AG09309 (cell line): ENCODE measurements around the gene NUBPL.

Experiments
- DNase-seq: peaks from one replicate; pipeline ENCODE4 v3.0.0-alpha.2; 2010; ENCODE audit warnings: low read depth
- H3K4me3 ChIP-seq: 2 replicates; pipeline ENCODE4 v1.5.1; 2011; ENCODE audit warnings: mild to moderate bottlenecking, low read depth, low read length, moderate library complexity; ENCODE audit not compliant: control insufficient read depth
- TF ChIP-seq, protein P1 (sequence below): IDR thresholded peaks from 2 replicates; pipeline ENCODE4 v1.5.1; 2011; ENCODE audit warnings: mild to moderate bottlenecking, low read depth, low read length, inconsistent platforms; ENCODE audit not compliant: insufficient read depth, control insufficient read depth; ENCODE audit errors: missing control alignments

NUBPL gene

DNA sequence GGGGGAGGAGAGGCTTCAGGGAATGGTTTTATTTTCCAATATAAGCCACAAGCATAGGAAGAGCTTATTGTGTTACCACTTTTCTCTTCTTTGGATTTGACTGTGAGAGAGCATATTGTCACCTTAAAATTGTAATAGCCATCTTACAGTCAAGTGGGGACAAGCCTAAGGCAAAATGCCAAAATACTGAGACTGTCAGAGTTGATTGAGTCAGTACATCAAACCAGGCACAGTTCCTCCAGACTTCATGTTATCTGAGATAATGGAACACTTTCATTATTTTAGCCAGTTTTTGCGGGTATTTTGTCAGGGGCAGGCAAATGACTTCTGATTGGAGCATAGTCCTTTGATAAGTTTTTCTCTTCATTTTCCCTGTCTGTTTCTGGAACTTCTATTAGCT is 19.5 kb upstream of the NUBPL start:
- DNase-seq: no peak
- H3K4me3 ChIP-seq: no peak overlapping the region
- TF ChIP-seq, protein P1, sequence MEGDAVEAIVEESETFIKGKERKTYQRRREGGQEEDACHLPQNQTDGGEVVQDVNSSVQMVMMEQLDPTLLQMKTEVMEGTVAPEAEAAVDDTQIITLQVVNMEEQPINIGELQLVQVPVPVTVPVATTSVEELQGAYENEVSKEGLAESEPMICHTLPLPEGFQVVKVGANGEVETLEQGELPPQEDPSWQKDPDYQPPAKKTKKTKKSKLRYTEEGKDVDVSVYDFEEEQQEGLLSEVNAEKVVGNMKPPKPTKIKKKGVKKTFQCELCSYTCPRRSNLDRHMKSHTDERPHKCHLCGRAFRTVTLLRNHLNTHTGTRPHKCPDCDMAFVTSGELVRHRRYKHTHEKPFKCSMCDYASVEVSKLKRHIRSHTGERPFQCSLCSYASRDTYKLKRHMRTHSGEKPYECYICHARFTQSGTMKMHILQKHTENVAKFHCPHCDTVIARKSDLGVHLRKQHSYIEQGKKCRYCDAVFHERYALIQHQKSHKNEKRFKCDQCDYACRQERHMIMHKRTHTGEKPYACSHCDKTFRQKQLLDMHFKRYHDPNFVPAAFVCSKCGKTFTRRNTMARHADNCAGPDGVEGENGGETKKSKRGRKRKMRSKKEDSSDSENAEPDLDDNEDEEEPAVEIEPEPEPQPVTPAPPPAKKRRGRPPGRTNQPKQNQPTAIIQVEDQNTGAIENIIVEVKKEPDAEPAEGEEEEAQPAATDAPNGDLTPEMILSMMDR: no peak

DNA sequence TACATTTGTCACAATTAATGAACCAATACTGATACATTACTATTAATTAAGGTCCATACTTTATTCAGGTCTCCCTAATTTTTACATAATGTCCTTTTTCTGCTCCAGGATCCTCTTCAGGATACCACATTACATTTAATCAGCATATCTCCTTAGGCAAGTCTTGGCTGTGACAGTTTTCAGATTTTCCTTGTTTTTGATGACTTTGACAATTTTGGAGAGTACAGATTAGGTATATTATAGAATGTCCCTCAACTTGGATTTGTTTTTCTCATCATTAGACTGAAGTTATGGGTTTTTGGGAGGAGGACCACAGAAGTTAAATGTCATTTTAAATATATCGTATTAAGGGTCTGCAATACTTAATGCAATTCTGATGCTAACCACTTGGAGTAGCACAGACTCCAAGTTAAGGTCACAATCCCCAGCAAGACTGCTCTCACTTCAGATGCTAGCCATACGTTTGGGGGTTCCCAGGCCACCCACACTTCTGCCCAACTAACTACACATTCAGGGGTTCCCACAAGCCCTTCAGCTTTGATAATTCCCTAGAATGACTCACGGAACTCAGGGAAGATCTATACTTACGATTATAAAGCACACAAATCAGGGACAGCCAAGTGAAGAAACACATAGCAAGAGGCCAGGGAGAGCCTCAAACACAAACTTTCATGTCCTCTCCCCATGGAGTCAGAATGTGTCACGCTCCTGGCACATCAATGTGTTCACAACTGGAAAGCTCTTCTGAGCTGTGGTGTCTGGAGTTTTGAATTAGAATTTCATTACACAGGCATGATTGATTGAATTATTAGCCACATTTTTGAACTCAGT is 17.0 kb upstream of the NUBPL start:
- no peak for DNase-seq
- TF ChIP-seq, protein P1: peak; percentile 14
- no peak overlapping the region for H3K4me3 ChIP-seq

DNA sequence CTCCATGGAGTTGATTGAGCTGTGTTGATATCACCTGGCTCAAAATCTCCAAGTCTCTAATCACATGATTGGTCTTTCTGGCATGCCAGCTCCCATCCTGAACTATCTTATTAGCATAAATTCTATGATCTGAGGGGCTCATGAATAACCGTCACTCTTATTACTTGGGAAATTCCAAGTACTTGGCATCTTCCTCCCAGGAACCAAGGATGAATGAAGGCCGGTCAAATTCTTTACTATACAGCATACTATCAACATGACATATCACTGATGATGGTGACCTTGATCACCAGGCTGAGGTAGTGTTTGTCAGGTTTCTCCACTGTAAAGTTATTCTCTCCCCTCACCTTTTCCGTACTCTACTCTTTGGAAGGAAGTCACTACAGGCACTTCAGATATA is 16.4 kb upstream of the NUBPL start:
- H3K4me3 ChIP-seq: no peak overlapping the region
- DNase-seq: no peak
- TF ChIP-seq, protein P1: no peak

DNA sequence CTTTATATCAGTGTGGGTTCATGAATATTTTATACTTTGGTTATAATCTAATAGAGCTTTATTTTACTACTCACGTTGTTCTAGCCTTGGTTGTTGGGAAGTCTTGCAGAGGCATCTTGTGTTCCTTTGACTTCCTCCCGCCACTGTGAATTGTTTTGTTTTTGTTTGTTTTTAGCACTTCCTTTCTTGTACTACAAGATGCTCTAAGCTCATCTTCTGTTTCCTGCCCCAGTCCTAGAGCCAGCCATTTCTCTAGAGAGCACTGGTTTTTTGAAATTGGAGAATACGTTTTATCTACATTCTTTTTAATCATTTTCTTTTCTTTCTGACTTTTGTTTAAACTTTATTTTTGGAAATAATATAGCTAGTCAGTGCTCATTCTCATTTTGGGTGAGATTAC is 15.9 kb upstream of the NUBPL start:
- H3K4me3 ChIP-seq: no peak overlapping the region
- TF ChIP-seq, protein P1: no peak
- DNase-seq: no peak

DNA sequence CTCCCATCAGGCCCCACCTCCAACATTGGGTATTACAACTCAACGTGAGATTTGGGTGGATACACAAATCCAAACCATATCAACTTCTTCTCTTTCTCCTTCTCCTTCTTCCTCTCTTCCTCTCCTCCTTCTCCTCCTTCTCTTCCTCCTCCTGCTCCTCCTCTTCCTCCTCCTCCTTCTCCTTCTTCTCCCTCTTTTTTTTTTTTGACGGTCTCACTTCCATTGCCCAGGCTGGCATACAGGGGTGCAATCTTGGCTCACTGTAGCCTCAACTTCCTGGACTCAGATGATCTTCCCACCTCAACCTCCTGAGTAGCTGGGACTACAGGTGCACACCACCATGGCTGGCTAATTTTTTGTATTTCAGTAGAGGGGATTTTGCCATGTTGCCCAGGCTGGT is 11.4 kb upstream of the NUBPL start:
- DNase-seq: no peak
- TF ChIP-seq, protein P1: no peak
- H3K4me3 ChIP-seq: no peak overlapping the region

DNA sequence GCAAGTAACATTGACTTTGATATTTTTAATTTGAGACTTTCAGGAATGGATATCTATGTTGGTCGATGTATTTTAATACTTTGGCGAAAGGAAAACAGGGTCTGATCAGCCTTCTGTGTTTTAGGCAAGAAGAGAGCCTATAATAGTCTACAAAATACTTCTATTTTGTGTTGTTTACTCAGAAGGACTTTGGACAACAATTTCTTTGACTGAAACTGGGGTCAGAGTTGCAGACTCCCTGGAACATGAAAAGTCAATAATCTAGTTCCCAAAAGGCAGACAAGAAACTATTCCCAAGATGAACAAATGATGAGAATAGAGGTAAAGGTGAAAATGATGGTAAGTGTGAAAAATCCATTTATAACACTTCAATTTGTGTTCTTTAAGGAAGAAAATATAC is 10.6 kb upstream of the NUBPL start:
- DNase-seq: no peak
- TF ChIP-seq, protein P1: no peak
- no peak overlapping the region for H3K4me3 ChIP-seq
